Ovary (tissue), 3 donors: ENCODE measurements around the gene TEX29.

ENCODE experiments used
- POLR2A ChIP-seq: fragments of 450-650 bp; IDR thresholded peaks from one replicate; pipeline ENCODE4 v1.6.1; 2017; ENCODE audit warnings: antibody characterized with exemption, mild to moderate bottlenecking, moderate library complexity
- TF ChIP-seq, protein P1 (sequence below), 3 donors: fragments of 450-650 bp in 2 of 3; fragments of 200-600 bp in 1 of 3; IDR thresholded peaks; one replicate each; pipeline versions ENCODE4 v1.5.1 to v1.8.0; 2016 to 2022; ENCODE audit warnings: antibody characterized with exemption in 3 of 3, mild to moderate bottlenecking in 1 of 3
- donor health status: DM: no; HTN: no; CAD: no.

- no peak for TF ChIP-seq POLR2A
- TF ChIP-seq, protein P1, sequence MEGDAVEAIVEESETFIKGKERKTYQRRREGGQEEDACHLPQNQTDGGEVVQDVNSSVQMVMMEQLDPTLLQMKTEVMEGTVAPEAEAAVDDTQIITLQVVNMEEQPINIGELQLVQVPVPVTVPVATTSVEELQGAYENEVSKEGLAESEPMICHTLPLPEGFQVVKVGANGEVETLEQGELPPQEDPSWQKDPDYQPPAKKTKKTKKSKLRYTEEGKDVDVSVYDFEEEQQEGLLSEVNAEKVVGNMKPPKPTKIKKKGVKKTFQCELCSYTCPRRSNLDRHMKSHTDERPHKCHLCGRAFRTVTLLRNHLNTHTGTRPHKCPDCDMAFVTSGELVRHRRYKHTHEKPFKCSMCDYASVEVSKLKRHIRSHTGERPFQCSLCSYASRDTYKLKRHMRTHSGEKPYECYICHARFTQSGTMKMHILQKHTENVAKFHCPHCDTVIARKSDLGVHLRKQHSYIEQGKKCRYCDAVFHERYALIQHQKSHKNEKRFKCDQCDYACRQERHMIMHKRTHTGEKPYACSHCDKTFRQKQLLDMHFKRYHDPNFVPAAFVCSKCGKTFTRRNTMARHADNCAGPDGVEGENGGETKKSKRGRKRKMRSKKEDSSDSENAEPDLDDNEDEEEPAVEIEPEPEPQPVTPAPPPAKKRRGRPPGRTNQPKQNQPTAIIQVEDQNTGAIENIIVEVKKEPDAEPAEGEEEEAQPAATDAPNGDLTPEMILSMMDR (IDR thresholded peaks at IDR 0.05): no peak
Measured at GRCh38 chr13:111318386-111318785, 2.1 kb upstream of the TEX29 start.
